Stimulated activated CD8-positive, alpha-beta memory T cell treated with anti-CD3 and anti-CD28 coated beads, Interleukin-2, amount 100 ng/mL, for 1 hour (primary cell): ENCODE results near the gene CCNYL1.

Experiments
- DNase-seq, 2 donors: peaks; one replicate each; pipeline ENCODE4 v3.0.0-alpha.2; 2020; ENCODE audit warnings: low read depth in 2 of 2

CCNYL1 gene

GRCh38 chr2:207766041-207766551, 54.7 kb downstream of the CCNYL1 start:
- no peak for DNase-seq

- no peak for DNase-seq
These were observed 55.4 kb downstream of the CCNYL1 start for GRCh38 chr2:207766697-207767460.

GRCh38 chr2:207767461-207768167, 56.2 kb downstream of the CCNYL1 start:
- DNase-seq: no peak

- no peak for DNase-seq
These were observed 56.9 kb downstream of the CCNYL1 start for GRCh38 chr2:207768168-207768865.

GRCh38 chr2:207768866-207769596, 57.6 kb downstream of the CCNYL1 start:
- no peak for DNase-seq

GRCh38 chr2:207770602-207771404, 59.4 kb downstream of the CCNYL1 start:
- DNase-seq: no peak

GRCh38 chr2:207771421-207771820, 60.0 kb downstream of the CCNYL1 start:
- DNase-seq: no peak

GRCh38 chr2:207772081-207772843, 60.8 kb downstream of the CCNYL1 start:
- peak in 1 of 2 donors; percentile 21 for DNase-seq

- no peak for DNase-seq
These were observed 61.4 kb downstream of the CCNYL1 start for GRCh38 chr2:207772844-207773205.

- DNase-seq: no peak
These were observed 64.0 kb downstream of the CCNYL1 start for GRCh38 chr2:207775473-207775872.

- DNase-seq: no peak
These were observed 65.7 kb downstream of the CCNYL1 start for GRCh38 chr2:207777124-207777523.

- DNase-seq: no peak
These were observed 67.0 kb downstream of the CCNYL1 start for GRCh38 chr2:207778298-207778882.

- no peak for DNase-seq
These were observed 68.1 kb downstream of the CCNYL1 start for GRCh38 chr2:207779523-207779922.

- DNase-seq: no peak
These were observed 71.0 kb downstream of the CCNYL1 start for GRCh38 chr2:207782238-207783030.

GRCh38 chr2:207783514-207783913, 72.1 kb downstream of the CCNYL1 start:
- DNase-seq: no peak

- no peak for DNase-seq
These were observed 73.5 kb downstream of the CCNYL1 start for GRCh38 chr2:207784898-207785297.

GRCh38 chr2:207787017-207787416, 75.6 kb downstream of the CCNYL1 start:
- no peak for DNase-seq

GRCh38 chr2:207787800-207788199, 76.4 kb downstream of the CCNYL1 start:
- no peak for DNase-seq

- DNase-seq: no peak
These were observed 79.5 kb downstream of the CCNYL1 start for GRCh38 chr2:207790898-207791297.
